H1 (cell line): ENCODE measurements around the gene ANKRD29. TPM values are rescaled to one million over a fixed set of nuclear protein-coding genes. Genes with fewer than 3 reads are reported as not detected.

ENCODE experiments used
- CTCF ChIA-PET: fragments of 300-600 bp; sonication (Branson Sonifier 250); formaldehyde crosslinking; loops from one replicate; lab custom pipeline; 2021; ENCODE audit not compliant: partially characterized antibody; lab: Charles Lee
- POLR2A ChIA-PET: fragments of 300-600 bp; sonication (Branson Sonifier 250); formaldehyde crosslinking; loops from one replicate; lab custom pipeline; 2021; ENCODE audit warnings: inconsistent platforms; ENCODE audit not compliant: partially characterized antibody; lab: Charles Lee
- DNase-seq, 2 experiments: peaks; one replicate each; pipeline versions ENCODE4 v3.0.0 to v3.0.0-alpha.2; 2010 to 2022; ENCODE audit warnings: low spot score in 2 of 2, low read depth in 1 of 2, mixed read lengths in 1 of 2
- FAIRE-seq: peaks from 2 replicates; lab custom pipeline; 2011; peaks lifted over from hg19 to GRCh38; lab: Jason Lieb, UNC
- H2AFZ ChIP-seq: 2 replicates; pipeline ENCODE4 v1.8.1; 2012; ENCODE audit warnings: low read length, inconsistent platforms
- H2AK5ac ChIP-seq: 2 replicates; pipeline ENCODE4 v1.6.1; 2013; ENCODE audit warnings: low read depth, low read length
- H2BK120ac ChIP-seq: replicated peaks from 2 replicates; pipeline ENCODE3; 2013; ENCODE audit warnings: low read depth, low read length, inconsistent platforms
- H2BK12ac ChIP-seq: 2 replicates; pipeline ENCODE4 v1.6.1; 2013; ENCODE audit warnings: low read depth, low read length
- H2BK15ac ChIP-seq: 2 replicates; pipeline ENCODE4 v1.6.1; 2013; ENCODE audit warnings: low read length
- H2BK20ac ChIP-seq: 2 replicates; pipeline ENCODE4 v1.6.1; 2013; ENCODE audit warnings: low read length
- H2BK5ac ChIP-seq: 2 replicates; pipeline ENCODE4 v1.6.1; 2013; ENCODE audit warnings: low read depth, low read length
- H3K14ac ChIP-seq: 2 replicates; pipeline ENCODE4 v1.6.1; 2013; ENCODE audit warnings: inconsistent platforms; ENCODE audit not compliant: insufficient read length
- H3K18ac ChIP-seq: 2 replicates; pipeline ENCODE4 v1.6.1; 2013; ENCODE audit warnings: low read length; ENCODE audit errors: extremely low read depth
- H3K23ac ChIP-seq: 2 replicates; pipeline ENCODE4 v1.6.1; 2013; ENCODE audit warnings: inconsistent platforms; ENCODE audit not compliant: insufficient read length
- H3K23me2 ChIP-seq: 2 replicates; pipeline ENCODE4 v1.6.1; 2013; ENCODE audit warnings: low read depth, low read length
- H3K27ac ChIP-seq: 2 replicates; pipeline ENCODE4 v1.6.1; 2011; ENCODE audit warnings: low read depth, low read length, inconsistent platforms
- H3K27me3 ChIP-seq, 4 experiments: replicated peaks in 1 of 4; 1 replicate in 1 of 4; 2 replicates in 3 of 4; pipeline versions ENCODE4 v1.6.1 to v1.8.1; 2011 to 2013; ENCODE audit warnings: low read length in 3 of 4, mild to moderate bottlenecking in 3 of 4, inconsistent platforms in 2 of 4, mixed read lengths in 2 of 4, moderate library complexity in 1 of 4; ENCODE audit not compliant: control insufficient read depth in 3 of 4, insufficient read depth in 3 of 4; ENCODE audit errors: extremely low read depth in 1 of 4
- H3K36me3 ChIP-seq, 4 experiments: 2 replicates each; pipeline versions ENCODE4 v1.6.1 to v1.8.1; 2011 to 2013; ENCODE audit warnings: mild to moderate bottlenecking in 4 of 4, low read length in 3 of 4, moderate library complexity in 2 of 4, control low read depth in 1 of 4, inconsistent platforms in 1 of 4; ENCODE audit not compliant: insufficient read depth in 4 of 4, control insufficient read depth in 2 of 4
- H3K4ac ChIP-seq: replicated peaks from 2 replicates; pipeline ENCODE3; 2013; ENCODE audit warnings: low read length, low read depth, mixed read lengths, inconsistent platforms; ENCODE audit not compliant: insufficient read length
- H3K4me1 ChIP-seq, 4 experiments: replicated peaks in 1 of 4; 1 replicate in 1 of 4; 2 replicates in 3 of 4; pipeline versions ENCODE4 v1.6.1 to v1.8.1; 2011 to 2013; ENCODE audit warnings: low read length in 3 of 4, inconsistent platforms in 2 of 4, mixed read lengths in 1 of 4; ENCODE audit not compliant: insufficient read depth in 4 of 4, control insufficient read depth in 3 of 4
- H3K4me2 ChIP-seq, 2 experiments: 2 replicates each; pipeline versions ENCODE4 v1.6.1 to v1.8.1; 2011 to 2013; ENCODE audit warnings: low read depth in 2 of 2, low read length in 2 of 2, control low read depth in 1 of 2, inconsistent platforms in 1 of 2, mild to moderate bottlenecking in 1 of 2; ENCODE audit not compliant: insufficient read depth in 1 of 2
- H3K4me3 ChIP-seq, 4 experiments: fragments of 200-600, 300-600 bp in 1 of 4; sonication (generic), shearing (Covaris generic), sonication (Bioruptor Twin) in 1 of 4; 2 replicates each; pipeline versions ENCODE4 v1.5.1 to v1.8.1; 2011 to 2016; ENCODE audit warnings: low read length in 4 of 4, low read depth in 3 of 4, control low read depth in 2 of 4, inconsistent platforms in 2 of 4, mild to moderate bottlenecking in 2 of 4, mixed read lengths in 1 of 4, moderate library complexity in 1 of 4; ENCODE audit not compliant: insufficient read depth in 2 of 4; ENCODE audit errors: extremely low read depth in 1 of 4
- H3K56ac ChIP-seq: replicated peaks from 2 replicates; pipeline ENCODE3; 2013; ENCODE audit warnings: low read depth, mild to moderate bottlenecking, mixed read lengths, low read length, inconsistent platforms; ENCODE audit not compliant: insufficient read length
- H3K79me1 ChIP-seq: 2 replicates; pipeline ENCODE4 v1.6.1; 2013; ENCODE audit warnings: low read depth, low read length, control low read depth
- H3K79me2 ChIP-seq, 2 experiments: 2 replicates each; pipeline versions ENCODE4 v1.6.1 to v1.8.1; 2012 to 2013; ENCODE audit warnings: low read length in 2 of 2, mild to moderate bottlenecking in 2 of 2, inconsistent platforms in 1 of 2; ENCODE audit not compliant: insufficient read depth in 2 of 2, control insufficient read depth in 1 of 2
- H3K9ac ChIP-seq, 4 experiments: replicated peaks in 1 of 4; 1 replicate in 1 of 4; 2 replicates in 3 of 4; pipeline versions ENCODE4 v1.6.1 to v1.8.1; 2011 to 2013; ENCODE audit warnings: low read depth in 3 of 4, low read length in 3 of 4, control low read depth in 2 of 4, mild to moderate bottlenecking in 2 of 4, moderate library complexity in 2 of 4, inconsistent platforms in 1 of 4; ENCODE audit errors: extremely low read depth in 1 of 4
- H3K9me3 ChIP-seq, 2 experiments: 2 replicates each; pipeline versions ENCODE4 v1.6.1 to v1.8.1; 2012 to 2013; ENCODE audit warnings: mild to moderate bottlenecking in 2 of 2, moderate library complexity in 2 of 2, control low read depth in 1 of 2, inconsistent platforms in 1 of 2, low read depth in 1 of 2, low read length in 1 of 2, mixed read lengths in 1 of 2; ENCODE audit not compliant: insufficient read depth in 2 of 2
- H4K20me1 ChIP-seq, 2 experiments: replicated peaks in 1 of 2; 2 replicates each; pipeline versions ENCODE3 to v1.8.1; 2011 to 2013; ENCODE audit warnings: inconsistent platforms in 2 of 2, low read length in 2 of 2, mild to moderate bottlenecking in 1 of 2; ENCODE audit not compliant: insufficient read depth in 2 of 2, control insufficient read depth in 1 of 2
- H4K5ac ChIP-seq: 2 replicates; pipeline ENCODE4 v1.6.1; 2013; ENCODE audit warnings: low read length, low read depth, mixed read lengths, inconsistent platforms; ENCODE audit not compliant: insufficient read length
- H4K8ac ChIP-seq: 2 replicates; pipeline ENCODE4 v1.8.0; 2013; ENCODE audit warnings: mild to moderate bottlenecking, moderate library complexity, low read length, inconsistent platforms; ENCODE audit not compliant: insufficient read depth; ENCODE audit errors: extremely low read depth
- H4K91ac ChIP-seq: replicated peaks from 2 replicates; pipeline ENCODE3; 2013; ENCODE audit warnings: low read length, mixed read lengths, inconsistent platforms; ENCODE audit not compliant: insufficient read length
- JUN ChIP-seq: IDR thresholded peaks from 2 replicates; pipeline ENCODE4 v1.6.1; 2011; ENCODE audit warnings: low read depth, mild to moderate bottlenecking, improper control_type of control experiment, low read length
- JUND ChIP-seq: IDR thresholded peaks from 2 replicates; pipeline ENCODE4 v1.6.1; 2011; ENCODE audit warnings: mild to moderate bottlenecking, improper control_type of control experiment, low read length
- POLR2AphosphoS5 ChIP-seq: IDR thresholded peaks from 2 replicates; pipeline ENCODE4 v1.6.1; 2011; ENCODE audit warnings: low read depth, low read length
- SIX5 ChIP-seq: IDR thresholded peaks from 2 replicates; pipeline ENCODE4 v1.6.1; 2011; ENCODE audit warnings: mild to moderate bottlenecking, low read depth, low read length
- WGBS, 2 experiments: shearing (Covaris generic) in 1 of 2; methylation state at CpG; one replicate each; pipeline versions ENCODE4 v1.1.6 to v1.1.7; 2013 to 2015; ENCODE audit warnings: low lambda C conversion rate in 2 of 2, mixed read lengths in 2 of 2, inconsistent platforms in 1 of 2, low coverage in 1 of 2, missing lambda C conversion rate in 1 of 2; ENCODE audit not compliant: insufficient replicate concordance in 2 of 2, insufficient coverage in 1 of 2, insufficient read length in 1 of 2; ENCODE audit errors: extremely low coverage in 1 of 2, missing lambda C conversion rate in 1 of 2; 5-methylcytosine and 5-hydroxymethylcytosine counted together
- polyA plus RNA-seq, 7 experiments: library from polyadenylated mRNA; depleted of rRNA in 3 of 7; stranded (reverse) in 5 of 7; unstranded in 2 of 7; fragments of >200 nt in 5 of 7; fragments of 200-250 nt in 2 of 7; gene quantifications; 1 replicate in 5 of 7; 2 replicates in 1 of 7; 4 replicates in 1 of 7; pipeline versions ENCODE4 v1.2.1 to v1.2.3, GENCODE V29; 2011 to 2013; ENCODE audit warnings: missing spikeins in 2 of 7, mixed read lengths in 2 of 7
- total RNA-seq: library from RNA; stranded (reverse); fragmentation: NEBNext Ultra II Directional; extraction: Animal tissue kit (Norgen Biotek cat#: 25700); gene quantifications from 2 replicates; pipeline ENCODE4 v1.2.1, GENCODE V29; 2021

The ANKRD29 gene
- total and polyA plus RNA-seq, 2 of the 8 experiments (the other 6 are each of a cell fraction or from before 2014, with no cell fraction given): 3.0 to 7.3 TPM

DNA sequence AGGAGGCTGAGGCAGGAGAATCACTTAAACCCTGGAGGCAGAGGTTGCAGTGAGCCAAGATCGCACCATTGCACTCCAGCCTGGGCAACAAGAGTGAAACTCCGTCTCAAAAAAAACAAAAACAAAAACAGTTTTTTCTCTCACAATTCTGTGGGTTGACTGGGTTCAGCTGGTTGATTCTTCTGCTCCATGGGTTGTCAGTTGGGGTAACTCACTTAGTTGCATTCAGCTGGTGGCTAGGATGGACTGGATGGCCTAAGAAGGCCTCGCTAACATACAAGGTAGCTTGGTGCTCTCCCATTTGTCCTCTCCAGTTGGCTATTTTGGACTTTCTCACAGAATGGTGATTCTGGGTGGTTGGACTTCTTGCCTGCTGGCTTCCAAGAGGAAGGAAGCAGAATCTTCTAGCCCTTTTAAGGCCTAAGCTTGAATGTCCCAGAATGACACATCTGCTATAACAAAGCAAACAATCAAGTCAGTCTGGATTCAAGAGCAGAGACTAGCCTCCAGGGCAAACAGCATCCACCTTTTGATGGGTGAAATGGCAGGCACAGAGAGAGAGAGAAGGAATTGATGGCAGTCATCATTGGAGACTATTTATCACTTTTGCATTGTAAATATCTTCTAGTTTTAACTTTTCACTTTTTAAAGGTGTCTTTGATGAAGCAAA, 44.4 kb upstream of the ANKRD29 start:
- no peaks in the 10 kb centered on the region for H3K36me3 ChIP-seq
- H3K4me2 ChIP-seq: no peak overlapping the region
- H3K9me3 ChIP-seq: peaks cover 0 to 3% of the 10 kb centered on the region in 2 experiments; a peak in 1 of 4 replicates
- H3K9ac ChIP-seq: no peak overlapping the region
- H2BK12ac ChIP-seq: no peak overlapping the region
- H3K18ac ChIP-seq: no peak overlapping the region
- H4K20me1 ChIP-seq: no peaks in the 10 kb centered on the region
- no peak overlapping the region for H4K8ac ChIP-seq
- DNase-seq (no peak), FAIRE-seq (no peak)
- H2AFZ ChIP-seq: no peak overlapping the region
- ChIA-PET POLR2A (interaction anchor here (0.9 kb wide), 1 partner anchor 88 kb away, joined by 3 read pairs; no protein-coding TSS in a partner anchor), CTCF (interaction anchor here (0.7 kb wide), 2 partner anchors 86 to 170 kb away, joined by 3 read pairs; no protein-coding TSS in a partner anchor)
- H4K5ac ChIP-seq: no peak overlapping the region
- no peak overlapping the region for H2BK15ac ChIP-seq
- H2AK5ac ChIP-seq: no peak overlapping the region
- H4K91ac ChIP-seq: no peak overlapping the region
- no peak overlapping the region for H3K4ac ChIP-seq
- 95% methylated on average over 3 of the region's 3 CpGs; no CpG with 5 or more reads in 1 of the 2 experiments for WGBS, 2 experiments
- no peaks in the 10 kb centered on the region for H3K27me3 ChIP-seq
- no peak overlapping the region for H2BK5ac ChIP-seq
- no peak overlapping the region for H2BK120ac ChIP-seq
- no peak overlapping the region for H3K56ac ChIP-seq
- H3K23me2 ChIP-seq: no peaks in the 10 kb centered on the region
- no peak overlapping the region for H2BK20ac ChIP-seq
- TF ChIP-seq JUND (no peak), SIX5 (no peak), JUN (no peak), POLR2AphosphoS5 (no peak)
- no peaks in the 10 kb centered on the region for H3K79me1 ChIP-seq
- H3K4me3 ChIP-seq: no peak overlapping the region
- H3K23ac ChIP-seq: no peak overlapping the region
- H3K4me1 ChIP-seq: no peaks in the 10 kb centered on the region
- no peaks in the 10 kb centered on the region for H3K79me2 ChIP-seq
- no peak overlapping the region for H3K27ac ChIP-seq
- no peak overlapping the region for H3K14ac ChIP-seq
